HFFc6 (cell line): ENCODE results near the gene SPEG. TPM values are rescaled to one million over a fixed set of nuclear protein-coding genes. Genes with fewer than 3 reads are reported as not detected.

Experiments used
- DNase-seq: peaks from one replicate; pipeline ENCODE4 v3.0.0-alpha.2; 2018
- H3K27ac Mint-ChIP-seq: 2 replicates; pipeline ENCODE4 v1.8.0; 2020; ENCODE audit warnings: mild to moderate bottlenecking, mixed read lengths
- H3K27me3 Mint-ChIP-seq: 2 replicates; pipeline ENCODE4 v1.8.0; 2021; ENCODE audit warnings: mild to moderate bottlenecking, moderate library complexity, mixed read lengths; ENCODE audit not compliant: insufficient read depth
- H3K36me3 Mint-ChIP-seq: 2 replicates; pipeline ENCODE4 v1.8.0; 2021; ENCODE audit warnings: low read depth, mixed read lengths
- H3K4me1 Mint-ChIP-seq: 2 replicates; pipeline ENCODE4 v1.8.0; 2020; ENCODE audit warnings: low read depth, mixed read lengths
- H3K4me3 Mint-ChIP-seq: 2 replicates; pipeline ENCODE4 v1.8.0; 2020; ENCODE audit warnings: mild to moderate bottlenecking, moderate library complexity, mixed read lengths
- H3K9me3 Mint-ChIP-seq: 2 replicates; pipeline ENCODE4 v1.8.0; 2020; ENCODE audit warnings: mild to moderate bottlenecking, mixed read lengths
- CTCF ChIP-seq: fragments of 200-600 bp; sonication (generic); IDR thresholded peaks from 2 replicates; pipeline ENCODE4 v1.5.0; 2021; ENCODE audit warnings: antibody characterized with exemption, mild to moderate bottlenecking
- total RNA-seq, 6 experiments: library from RNA; stranded (reverse); fragmentation: NEBNext Ultra II Directional; extraction: Animal tissue kit (Norgen Biotek cat#: 25700); gene quantifications; 2 replicates in 1 of 6; 3 replicates in 5 of 6; pipeline ENCODE4 v1.2.3, GENCODE V29; 2021

Gene SPEG
- total RNA-seq, 6 experiments from 2014 or later: 80.9 to 89.5 (median 84.7) TPM

GRCh38 chr2:219434468-219434717 is 250 bp upstream of the SPEG start:
- H3K27ac Mint-ChIP-seq: no peak overlapping the region
- no peak overlapping the region for H3K4me3 Mint-ChIP-seq
- DNase-seq: no peak
- H3K27me3 Mint-ChIP-seq: peaks cover 4% of the 10 kb centered on the region; the same call in 1 of the 2 replicates
- no peaks in the 10 kb centered on the region for H3K9me3 Mint-ChIP-seq
- no peak for TF ChIP-seq CTCF
- peaks cover 16% of the 10 kb centered on the region for H3K4me1 Mint-ChIP-seq
- no peaks in the 10 kb centered on the region for H3K36me3 Mint-ChIP-seq

GRCh38 chr2:219435701-219436100 is 1.1 kb downstream of the SPEG start:
- Mint-ChIP-seq H3K9me3 (no peaks in the 10 kb centered on the region), H3K27me3 (peaks cover 4% of the 10 kb centered on the region; the same call in 1 of the 2 replicates)

GRCh38 chr2:219436491-219436890 is 1.8 kb downstream of the SPEG start:
- peaks cover 11% of the 10 kb centered on the region for H3K4me1 Mint-ChIP-seq
- no peak for DNase-seq
- no peak overlapping the region for H3K4me3 Mint-ChIP-seq
- no peaks in the 10 kb centered on the region for H3K36me3 Mint-ChIP-seq
- no peak overlapping the region for H3K27ac Mint-ChIP-seq
- H3K27me3 Mint-ChIP-seq: peaks cover 4% of the 10 kb centered on the region; the same call in 1 of the 2 replicates
- H3K9me3 Mint-ChIP-seq: no peaks in the 10 kb centered on the region
- TF ChIP-seq CTCF: no peak

More at GRCh38 chr2:219435701-219436100, 1.1 kb downstream of the SPEG start:
- H3K4me3 Mint-ChIP-seq: no peak overlapping the region
- no peak for TF ChIP-seq CTCF
- no peak overlapping the region for H3K27ac Mint-ChIP-seq
- no peaks in the 10 kb centered on the region for H3K36me3 Mint-ChIP-seq
- no peak for DNase-seq
- peaks cover 10% of the 10 kb centered on the region for H3K4me1 Mint-ChIP-seq

- Mint-ChIP-seq H3K4me1 (peaks cover 12% of the 10 kb centered on the region), H3K9me3 (no peaks in the 10 kb centered on the region), H3K4me3 (no peak overlapping the region), H3K27ac (no peak overlapping the region), H3K27me3 (peaks cover 4% of the 10 kb centered on the region; the same call in 1 of the 2 replicates), H3K36me3 (no peaks in the 10 kb centered on the region)
- TF ChIP-seq CTCF: no peak
- DNase-seq: no peak
These were observed 2.5 kb downstream of the SPEG start for GRCh38 chr2:219437141-219437540.

GRCh38 chr2:219437690-219438206 is 3.1 kb downstream of the SPEG start:
- Mint-ChIP-seq H3K9me3 (no peaks in the 10 kb centered on the region), H3K36me3 (no peaks in the 10 kb centered on the region), H3K4me3 (no peak overlapping the region), H3K4me1 (peaks cover 16% of the 10 kb centered on the region), H3K27me3 (peaks cover 4% of the 10 kb centered on the region; the same call in 1 of the 2 replicates), H3K27ac (no peak overlapping the region)
- no peak for DNase-seq
- TF ChIP-seq CTCF: no peak

GRCh38 chr2:219438453-219438852 is 3.8 kb downstream of the SPEG start:
- H3K27me3 Mint-ChIP-seq: peaks cover 4% of the 10 kb centered on the region; the same call in 1 of the 2 replicates
- H3K27ac Mint-ChIP-seq: no peak overlapping the region
- H3K4me1 Mint-ChIP-seq: peaks cover 23% of the 10 kb centered on the region
- no peak for TF ChIP-seq CTCF
- no peak overlapping the region for H3K4me3 Mint-ChIP-seq
- no peak for DNase-seq
- H3K9me3 Mint-ChIP-seq: no peaks in the 10 kb centered on the region
- H3K36me3 Mint-ChIP-seq: 0 out of 2 replicates have a peak, but pooled peaks cover 5% of the 10 kb centered on the region
